ENCODE data around the gene FNBP1. TPM values are rescaled to one million over a fixed set of nuclear protein-coding genes. Genes with fewer than 3 reads are reported as not detected.

The FNBP1 gene
- total and polyA plus RNA-seq, 2 experiments from 2014 or later = 26.6 to 28.8 TPM

GRCh38 chr9:129857207-129857606, 185.8 kb downstream of the FNBP1 start:
- Histone ChIP-seq H3K27ac (ENCODE audit: low read depth) (no peak overlapping the region), H3K27me3 (ENCODE audit: insufficient read depth) (no peaks in the 10 kb centered on the region), H3K4me1 (ENCODE audit: insufficient read depth) (no peaks in the 10 kb centered on the region), H3K36me3 (ENCODE audit: insufficient read depth) (no peaks in the 10 kb centered on the region), H3F3A (replicated peaks; ENCODE audit: low read depth) (no peaks in the 10 kb centered on the region), H3K79me2 (replicated peaks; ENCODE audit: insufficient read depth) (no peaks in the 10 kb centered on the region), H3K9me2 (ENCODE audit: insufficient read depth) (no peaks in the 10 kb centered on the region), H3K4me2 (no peak overlapping the region), H4K20me1 (replicated peaks; ENCODE audit: insufficient read depth) (no peaks in the 10 kb centered on the region; the same call in 1 of the 2 replicates), H2AFZ (no peak overlapping the region), H3K4me3 (no peak overlapping the region)
- peaks cover 18% of the 10 kb centered on the region for H3K36me3 Mint-ChIP-seq (ENCODE audit: low read depth)
- peaks cover 3% of the 10 kb centered on the region for H3K27me3 Mint-ChIP-seq (ENCODE audit: insufficient read depth, low read depth, poor library complexity)
- H3K4me3 Mint-ChIP-seq = no peak overlapping the region
- H3K4me1 Mint-ChIP-seq = no peaks in the 10 kb centered on the region
- H3K9me3 Mint-ChIP-seq = no peaks in the 10 kb centered on the region
- TF ChIP-seq, protein P1, sequence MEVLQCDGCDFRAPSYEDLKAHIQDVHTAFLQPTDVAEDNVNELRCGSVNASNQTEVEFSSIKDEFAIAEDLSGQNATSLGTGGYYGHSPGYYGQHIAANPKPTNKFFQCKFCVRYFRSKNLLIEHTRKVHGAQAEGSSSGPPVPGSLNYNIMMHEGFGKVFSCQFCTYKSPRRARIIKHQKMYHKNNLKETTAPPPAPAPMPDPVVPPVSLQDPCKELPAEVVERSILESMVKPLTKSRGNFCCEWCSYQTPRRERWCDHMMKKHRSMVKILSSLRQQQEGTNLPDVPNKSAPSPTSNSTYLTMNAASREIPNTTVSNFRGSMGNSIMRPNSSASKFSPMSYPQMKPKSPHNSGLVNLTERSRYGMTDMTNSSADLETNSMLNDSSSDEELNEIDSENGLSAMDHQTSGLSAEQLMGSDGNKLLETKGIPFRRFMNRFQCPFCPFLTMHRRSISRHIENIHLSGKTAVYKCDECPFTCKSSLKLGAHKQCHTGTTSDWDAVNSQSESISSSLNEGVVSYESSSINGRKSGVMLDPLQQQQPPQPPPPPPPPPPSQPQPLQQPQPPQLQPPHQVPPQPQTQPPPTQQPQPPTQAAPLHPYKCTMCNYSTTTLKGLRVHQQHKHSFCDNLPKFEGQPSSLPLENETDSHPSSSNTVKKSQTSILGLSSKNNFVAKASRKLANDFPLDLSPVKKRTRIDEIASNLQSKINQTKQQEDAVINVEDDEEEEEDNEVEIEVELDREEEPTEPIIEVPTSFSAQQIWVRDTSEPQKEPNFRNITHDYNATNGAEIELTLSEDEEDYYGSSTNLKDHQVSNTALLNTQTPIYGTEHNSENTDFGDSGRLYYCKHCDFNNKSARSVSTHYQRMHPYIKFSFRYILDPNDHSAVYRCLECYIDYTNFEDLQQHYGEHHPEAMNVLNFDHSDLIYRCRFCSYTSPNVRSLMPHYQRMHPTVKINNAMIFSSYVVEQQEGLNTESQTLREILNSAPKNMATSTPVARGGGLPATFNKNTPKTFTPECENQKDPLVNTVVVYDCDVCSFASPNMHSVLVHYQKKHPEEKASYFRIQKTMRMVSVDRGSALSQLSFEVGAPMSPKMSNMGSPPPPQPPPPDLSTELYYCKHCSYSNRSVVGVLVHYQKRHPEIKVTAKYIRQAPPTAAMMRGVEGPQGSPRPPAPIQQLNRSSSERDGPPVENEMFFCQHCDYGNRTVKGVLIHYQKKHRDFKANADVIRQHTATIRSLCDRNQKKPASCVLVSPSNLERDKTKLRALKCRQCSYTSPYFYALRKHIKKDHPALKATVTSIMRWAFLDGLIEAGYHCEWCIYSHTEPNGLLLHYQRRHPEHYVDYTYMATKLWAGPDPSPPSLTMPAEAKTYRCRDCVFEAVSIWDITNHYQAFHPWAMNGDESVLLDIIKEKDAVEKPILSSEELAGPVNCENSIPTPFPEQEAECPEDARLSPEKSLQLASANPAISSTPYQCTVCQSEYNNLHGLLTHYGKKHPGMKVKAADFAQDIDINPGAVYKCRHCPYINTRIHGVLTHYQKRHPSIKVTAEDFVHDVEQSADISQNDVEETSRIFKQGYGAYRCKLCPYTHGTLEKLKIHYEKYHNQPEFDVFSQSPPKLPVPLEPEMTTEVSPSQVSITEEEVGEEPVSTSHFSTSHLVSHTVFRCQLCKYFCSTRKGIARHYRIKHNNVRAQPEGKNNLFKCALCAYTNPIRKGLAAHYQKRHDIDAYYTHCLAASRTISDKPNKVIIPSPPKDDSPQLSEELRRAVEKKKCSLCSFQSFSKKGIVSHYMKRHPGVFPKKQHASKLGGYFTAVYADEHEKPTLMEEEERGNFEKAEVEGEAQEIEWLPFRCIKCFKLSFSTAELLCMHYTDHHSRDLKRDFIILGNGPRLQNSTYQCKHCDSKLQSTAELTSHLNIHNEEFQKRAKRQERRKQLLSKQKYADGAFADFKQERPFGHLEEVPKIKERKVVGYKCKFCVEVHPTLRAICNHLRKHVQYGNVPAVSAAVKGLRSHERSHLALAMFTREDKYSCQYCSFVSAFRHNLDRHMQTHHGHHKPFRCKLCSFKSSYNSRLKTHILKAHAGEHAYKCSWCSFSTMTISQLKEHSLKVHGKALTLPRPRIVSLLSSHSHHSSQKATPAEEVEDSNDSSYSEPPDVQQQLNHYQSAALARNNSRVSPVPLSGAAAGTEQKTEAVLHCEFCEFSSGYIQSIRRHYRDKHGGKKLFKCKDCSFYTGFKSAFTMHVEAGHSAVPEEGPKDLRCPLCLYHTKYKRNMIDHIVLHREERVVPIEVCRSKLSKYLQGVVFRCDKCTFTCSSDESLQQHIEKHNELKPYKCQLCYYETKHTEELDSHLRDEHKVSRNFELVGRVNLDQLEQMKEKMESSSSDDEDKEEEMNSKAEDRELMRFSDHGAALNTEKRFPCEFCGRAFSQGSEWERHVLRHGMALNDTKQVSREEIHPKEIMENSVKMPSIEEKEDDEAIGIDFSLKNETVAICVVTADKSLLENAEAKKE (CRISPR knock-in tag; IDR thresholded peaks at IDR 0.05) = no peak
- TF ChIP-seq EZH2phosphoT487 (IDR thresholded peaks at IDR 0.05; ENCODE audit: unreplicated experiment) (no peak), CTCF (conservative IDR thresholded peaks at IDR 0.05; ENCODE audit: low read depth in 2 of 2) (no peak), ZNF331 (CRISPR knock-in tag; IDR thresholded peaks at IDR 0.05; ENCODE audit: low read depth) (no peak)
- no peak for DNase-seq (ENCODE audit: low spot score)
- no peak overlapping the region for H3K27ac Mint-ChIP-seq
- no peak for ATAC-seq
